Right lobe of liver (tissue), 4 donors: ENCODE results near the gene TAS2R7.

Experiments used
- POLR2A ChIP-seq: fragments of 450-650 bp; IDR thresholded peaks from one replicate; pipeline ENCODE4 v1.6.1; 2017; ENCODE audit warnings: antibody characterized with exemption, mild to moderate bottlenecking
- TF ChIP-seq, protein P1 (sequence below), 4 donors: fragments of 200-600 bp in 3 of 4; fragments of 450-650 bp in 1 of 4; IDR thresholded peaks; one replicate each; pipeline versions ENCODE4 v1.5.1 to v1.8.0; 2016 to 2022; ENCODE audit warnings: antibody characterized with exemption in 4 of 4, mild to moderate bottlenecking in 2 of 4
- donor health status: DM: no; HTN: no; CAD: no.
- donor health status: DM: no; HTN: no; CAD: no.
- donor health status: DM: no; HTN: yes; CAD: no.

- TF ChIP-seq POLR2A: no peak
- TF ChIP-seq, protein P1, sequence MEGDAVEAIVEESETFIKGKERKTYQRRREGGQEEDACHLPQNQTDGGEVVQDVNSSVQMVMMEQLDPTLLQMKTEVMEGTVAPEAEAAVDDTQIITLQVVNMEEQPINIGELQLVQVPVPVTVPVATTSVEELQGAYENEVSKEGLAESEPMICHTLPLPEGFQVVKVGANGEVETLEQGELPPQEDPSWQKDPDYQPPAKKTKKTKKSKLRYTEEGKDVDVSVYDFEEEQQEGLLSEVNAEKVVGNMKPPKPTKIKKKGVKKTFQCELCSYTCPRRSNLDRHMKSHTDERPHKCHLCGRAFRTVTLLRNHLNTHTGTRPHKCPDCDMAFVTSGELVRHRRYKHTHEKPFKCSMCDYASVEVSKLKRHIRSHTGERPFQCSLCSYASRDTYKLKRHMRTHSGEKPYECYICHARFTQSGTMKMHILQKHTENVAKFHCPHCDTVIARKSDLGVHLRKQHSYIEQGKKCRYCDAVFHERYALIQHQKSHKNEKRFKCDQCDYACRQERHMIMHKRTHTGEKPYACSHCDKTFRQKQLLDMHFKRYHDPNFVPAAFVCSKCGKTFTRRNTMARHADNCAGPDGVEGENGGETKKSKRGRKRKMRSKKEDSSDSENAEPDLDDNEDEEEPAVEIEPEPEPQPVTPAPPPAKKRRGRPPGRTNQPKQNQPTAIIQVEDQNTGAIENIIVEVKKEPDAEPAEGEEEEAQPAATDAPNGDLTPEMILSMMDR (IDR thresholded peaks at IDR 0.05): no peak
Measured at GRCh38 chr12:10783252-10783651, 19.2 kb downstream of the TAS2R7 start.
